SIG-M5 treated with dmso at 0.1 percent for 504 hours (cell line): ENCODE data around the gene PRKAR1B.

ENCODE experiments used
- DNase-seq: peaks from one replicate; lab custom pipeline; 2025; ENCODE audit not compliant: unreplicated experiment; lab: John Stamatoyannopoulos, UW

Gene PRKAR1B

DNA sequence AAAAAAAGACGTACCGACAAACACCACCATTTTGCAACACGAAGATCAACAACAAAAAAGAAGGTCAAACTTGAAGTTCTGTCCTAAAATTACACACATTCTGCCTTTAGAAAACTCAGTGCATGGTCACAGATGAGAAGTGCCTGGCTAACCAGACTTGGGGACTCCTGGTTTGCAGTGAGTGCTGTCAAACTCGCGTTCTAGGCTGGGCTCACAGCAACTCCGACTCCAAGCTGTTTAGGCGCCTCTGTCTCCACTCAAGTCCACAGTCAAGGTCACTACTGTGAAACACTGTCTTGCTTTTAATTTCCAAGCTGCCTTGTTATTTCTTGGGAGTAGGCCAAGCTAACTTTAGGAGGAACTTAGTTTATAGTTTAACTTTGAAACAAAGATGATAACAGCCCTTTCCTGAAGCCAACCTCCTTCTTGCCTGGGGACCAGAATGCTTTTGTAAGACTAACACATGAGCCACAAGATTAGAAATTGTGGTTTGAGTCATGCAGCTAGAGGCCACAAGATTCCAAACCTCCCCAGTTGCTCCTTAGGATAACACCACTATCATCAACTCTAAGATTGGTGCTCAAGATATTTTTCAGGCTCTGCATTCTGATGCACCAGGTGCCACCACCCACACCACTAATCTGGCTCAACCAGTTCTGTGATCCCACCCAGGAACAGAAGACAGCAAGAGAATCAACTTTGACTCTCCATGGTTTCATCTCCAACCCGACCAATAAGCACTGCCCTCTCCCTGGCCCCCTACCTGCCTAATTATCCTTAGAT is 1.7 kb downstream of the PRKAR1B start:
- peak; percentile 32 for DNase-seq

GRCh38 chr7:724298-724697 is 2.8 kb downstream of the PRKAR1B start:
- no peak for DNase-seq

DNA sequence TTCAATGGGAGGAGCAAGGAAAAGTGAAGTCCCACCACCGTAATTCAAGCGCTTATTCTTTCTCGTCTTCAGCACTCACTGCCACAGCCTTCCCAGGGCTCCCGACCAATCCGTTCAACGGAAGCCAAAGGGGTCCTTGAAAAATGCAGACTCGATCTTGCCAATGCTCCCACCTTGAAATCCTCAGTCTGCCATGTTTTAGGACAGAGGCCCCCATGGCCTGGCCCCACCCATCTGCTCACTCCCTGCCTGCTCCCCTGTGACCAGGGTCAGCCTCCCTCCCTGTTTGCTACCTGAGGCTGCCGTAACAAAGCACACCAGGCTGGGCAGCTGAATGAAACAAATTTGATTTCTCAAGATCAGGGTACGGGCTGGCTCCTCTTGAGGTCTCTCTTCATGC is 3.5 kb downstream of the PRKAR1B start:
- no peak for DNase-seq

GRCh38 chr7:721619-722248 is 5.3 kb downstream of the PRKAR1B start:
- no peak for DNase-seq

DNA sequence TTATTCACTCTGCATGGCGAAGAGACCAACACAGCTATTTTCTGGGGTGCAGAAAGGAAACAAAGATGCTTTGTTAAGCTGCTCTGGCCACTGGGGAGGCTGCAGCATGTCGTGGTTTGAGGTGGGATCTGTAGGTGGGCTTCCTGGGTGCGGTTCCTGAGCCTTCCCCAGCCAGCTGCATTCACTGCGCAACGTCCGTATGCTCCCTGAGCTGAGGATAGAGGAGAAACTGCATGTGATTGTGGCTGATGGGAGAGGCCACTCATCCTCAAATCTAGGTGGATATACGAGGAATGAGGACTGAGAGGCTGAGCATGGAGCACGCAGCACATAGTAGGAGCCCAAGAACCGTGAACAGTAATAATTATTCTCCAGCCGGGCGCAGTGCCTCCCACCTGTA is 10.4 kb downstream of the PRKAR1B start:
- DNase-seq, result no peak

DNA sequence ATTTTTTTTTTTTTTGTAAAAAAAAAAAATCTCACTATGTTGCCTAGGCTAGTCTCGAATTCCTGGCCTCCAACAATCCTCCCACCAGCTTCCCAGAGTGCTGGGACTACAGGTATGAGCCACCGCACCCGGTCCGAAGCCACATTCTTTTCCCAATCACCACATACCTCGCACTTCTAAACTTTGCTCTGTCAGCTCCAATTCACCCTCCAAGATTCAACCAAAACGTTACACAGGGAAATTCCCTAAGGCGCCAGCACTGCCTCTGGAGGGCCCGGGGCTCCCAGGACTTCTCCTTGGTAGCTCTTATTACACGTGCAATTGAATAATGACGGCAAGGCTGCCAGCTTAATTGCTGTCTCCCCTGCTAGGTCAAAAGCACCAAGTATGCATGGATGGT is 10.9 kb downstream of the PRKAR1B start:
- DNase-seq, result no peak

DNA sequence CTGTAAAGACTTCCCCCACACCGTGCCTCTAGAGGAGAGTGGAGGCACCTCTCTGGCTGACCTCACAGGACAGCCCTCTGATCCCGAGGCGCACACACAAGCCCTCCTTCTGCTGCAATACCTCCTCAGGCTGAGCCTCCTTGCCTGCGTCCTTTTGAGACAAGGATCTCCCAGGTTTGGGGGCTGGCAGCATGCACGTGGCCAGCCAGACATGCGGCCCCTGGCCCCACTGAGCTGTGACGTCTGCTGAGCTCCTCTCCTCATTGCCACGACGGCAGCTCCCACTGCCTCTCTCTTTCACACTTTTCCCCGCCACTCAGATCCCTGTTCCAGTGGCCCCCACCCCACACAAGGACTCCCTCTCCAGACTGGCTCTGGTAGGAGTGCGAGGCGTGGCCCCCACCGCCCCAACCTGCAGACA is 12.8 kb downstream of the PRKAR1B start:
- DNase-seq, result no peak

DNA sequence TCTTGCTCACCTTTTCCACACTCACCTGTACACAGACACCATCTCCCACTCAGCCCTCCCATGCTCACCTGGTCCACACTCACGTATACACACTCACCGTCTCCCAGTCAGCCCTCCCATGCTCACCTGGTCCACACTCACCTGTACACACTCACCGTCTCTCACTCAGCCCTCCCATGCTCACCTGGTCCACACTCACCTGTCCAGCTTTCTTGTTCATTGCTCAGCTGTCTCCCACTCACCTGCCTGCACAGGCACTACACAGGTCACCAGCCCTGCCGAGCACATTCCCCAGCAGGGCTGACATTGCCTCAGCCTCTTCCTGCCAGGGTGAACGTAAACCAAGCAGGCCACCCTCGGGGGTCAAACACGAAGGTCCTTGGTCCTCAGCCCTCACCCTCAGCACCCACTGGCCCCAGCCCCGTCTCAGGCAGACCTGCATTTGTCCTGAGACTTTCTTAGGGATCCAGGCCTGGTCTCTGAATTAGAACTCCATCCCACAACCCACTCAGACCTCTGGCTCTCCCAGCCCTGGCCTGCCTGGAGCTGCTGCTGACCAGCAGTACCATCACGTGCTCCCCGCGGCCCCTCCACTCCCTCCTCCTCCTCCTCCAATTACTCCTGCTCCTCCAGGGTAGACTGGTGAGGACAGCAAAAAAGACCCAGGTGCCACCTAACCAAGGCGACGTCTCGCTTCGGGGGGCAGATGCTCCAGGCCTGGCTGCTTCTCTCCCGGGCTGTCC is 13.4 kb downstream of the PRKAR1B start:
- no peak for DNase-seq

- no peak for DNase-seq
These were observed 14.0 kb downstream of the PRKAR1B start for GRCh38 chr7:713139-713457.

GRCh38 chr7:712381-713138 is 14.5 kb downstream of the PRKAR1B start:
- no peak for DNase-seq

DNA sequence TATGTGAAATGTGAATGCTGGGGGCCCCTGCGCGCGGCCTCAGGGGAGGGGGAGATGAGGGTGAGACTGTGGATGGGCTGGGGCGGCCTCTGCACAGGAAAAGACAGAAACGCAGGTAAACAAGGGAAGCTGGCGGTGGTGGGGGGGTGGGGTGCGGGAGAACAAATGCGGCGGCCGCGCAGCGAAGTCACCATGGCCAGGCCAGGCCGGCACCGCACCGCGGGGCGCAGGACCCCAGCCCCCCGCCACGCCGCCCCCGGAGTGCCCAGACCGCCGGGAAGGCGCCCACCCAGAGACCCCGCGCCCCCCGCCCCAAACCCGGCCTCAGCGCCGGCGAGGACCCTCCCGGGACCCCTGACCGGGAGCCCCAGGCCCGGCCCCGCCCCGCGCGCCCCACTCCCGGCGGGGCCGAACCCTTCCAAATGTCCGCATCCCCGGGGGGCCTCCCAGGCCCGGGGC is 15.1 kb downstream of the PRKAR1B start:
- DNase-seq, result no peak

DNA sequence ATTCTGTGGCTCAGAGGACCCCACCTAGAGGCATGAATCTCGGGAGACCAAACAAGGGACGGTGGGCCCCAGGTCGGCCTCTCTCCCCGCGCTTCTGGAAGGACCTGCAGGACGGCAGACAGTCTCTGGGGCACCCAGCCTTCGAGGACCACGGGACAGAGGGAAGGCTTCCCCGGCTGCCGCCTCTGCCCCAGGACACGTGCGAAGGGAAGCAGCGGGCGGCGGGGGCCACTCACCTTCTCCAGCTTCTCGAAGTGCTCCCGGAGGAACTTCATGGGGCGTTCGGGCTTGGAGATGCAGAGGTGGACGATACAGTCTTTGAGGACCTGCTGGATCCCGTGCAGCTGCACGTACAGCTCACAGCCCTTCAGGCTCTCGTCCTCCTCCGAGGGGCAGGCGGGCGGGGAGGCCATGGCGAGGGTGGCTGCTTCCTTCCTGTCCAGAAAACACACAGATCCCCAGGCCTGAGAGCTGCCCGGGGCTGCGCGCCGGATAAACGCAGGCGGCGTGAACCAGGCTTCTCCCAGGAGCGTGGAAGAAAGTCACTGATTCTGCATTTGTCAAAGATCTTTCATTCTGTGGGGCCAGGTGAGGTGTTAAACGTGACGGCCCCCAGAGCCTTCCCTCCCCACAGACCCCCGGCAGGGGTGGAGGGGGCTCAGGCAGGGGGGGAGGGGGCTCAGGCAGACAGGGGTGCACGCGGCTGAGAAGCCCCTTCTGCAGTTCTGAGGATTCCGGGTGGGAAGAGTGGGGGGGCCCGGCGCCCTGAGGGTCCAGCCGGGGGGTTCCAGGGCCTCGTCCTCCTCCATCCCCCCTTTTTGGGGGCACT is 15.8 kb downstream of the PRKAR1B start:
- DNase-seq, result no peak

DNA sequence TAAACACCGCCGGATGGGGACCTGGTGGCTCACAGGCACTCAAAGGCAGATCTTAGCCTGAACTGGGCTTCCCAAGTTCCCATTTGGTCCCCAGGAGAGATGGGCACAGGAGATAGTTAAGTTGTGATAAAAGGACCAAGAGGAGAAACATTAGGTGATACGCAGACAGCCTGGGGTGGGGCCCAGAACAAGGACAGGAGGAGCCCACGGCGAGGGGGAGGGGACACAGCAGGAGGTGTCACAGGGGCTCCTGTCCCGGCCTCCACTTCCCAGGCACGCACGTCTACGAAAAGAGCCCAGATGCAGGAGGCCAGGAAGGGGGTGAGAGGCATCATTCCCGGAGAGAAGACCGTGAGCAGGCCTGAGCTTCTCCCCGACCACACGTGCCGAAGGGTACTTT is 16.9 kb downstream of the PRKAR1B start:
- no peak for DNase-seq

GRCh38 chr7:707296-708000 is 19.6 kb downstream of the PRKAR1B start:
- no peak for DNase-seq

DNA sequence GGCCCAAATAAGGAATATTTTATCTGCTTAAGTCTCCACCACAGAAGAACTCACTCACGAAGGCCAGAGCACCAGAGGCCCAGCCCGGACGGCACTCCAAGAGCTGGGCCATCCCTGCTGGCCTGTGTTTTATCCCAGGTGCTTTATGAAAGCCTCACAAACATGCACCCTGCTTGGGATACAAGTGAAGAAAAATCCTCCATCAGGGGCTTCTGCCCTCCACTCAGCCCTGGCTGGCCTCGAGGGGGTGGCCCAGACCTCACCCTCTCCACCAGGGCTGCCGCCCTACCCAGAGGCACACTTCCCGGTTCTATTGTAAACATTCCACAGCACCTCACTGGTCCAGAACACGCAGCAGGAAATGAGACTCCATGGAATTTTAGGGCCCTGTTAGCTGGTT is 20.4 kb downstream of the PRKAR1B start:
- DNase-seq, result no peak

DNA sequence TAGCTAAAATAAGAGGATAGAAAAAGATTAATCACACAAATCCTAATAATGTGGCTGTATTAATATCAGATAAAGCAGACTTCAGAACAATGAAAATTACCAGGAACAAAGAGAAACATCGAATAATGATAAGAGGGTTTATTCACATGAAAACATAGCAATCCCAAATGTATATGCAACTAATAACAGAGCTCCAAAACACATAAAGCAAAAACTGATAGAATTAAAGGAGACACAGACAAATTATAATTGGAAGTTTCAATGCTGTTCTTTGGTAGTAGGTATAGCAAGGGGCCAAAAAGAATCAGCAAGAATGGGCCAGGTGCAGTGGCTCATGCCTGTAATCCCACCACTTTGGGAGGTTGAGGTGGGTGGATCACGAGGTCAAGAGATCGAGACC is 24.0 kb downstream of the PRKAR1B start:
- DNase-seq, result no peak

DNA sequence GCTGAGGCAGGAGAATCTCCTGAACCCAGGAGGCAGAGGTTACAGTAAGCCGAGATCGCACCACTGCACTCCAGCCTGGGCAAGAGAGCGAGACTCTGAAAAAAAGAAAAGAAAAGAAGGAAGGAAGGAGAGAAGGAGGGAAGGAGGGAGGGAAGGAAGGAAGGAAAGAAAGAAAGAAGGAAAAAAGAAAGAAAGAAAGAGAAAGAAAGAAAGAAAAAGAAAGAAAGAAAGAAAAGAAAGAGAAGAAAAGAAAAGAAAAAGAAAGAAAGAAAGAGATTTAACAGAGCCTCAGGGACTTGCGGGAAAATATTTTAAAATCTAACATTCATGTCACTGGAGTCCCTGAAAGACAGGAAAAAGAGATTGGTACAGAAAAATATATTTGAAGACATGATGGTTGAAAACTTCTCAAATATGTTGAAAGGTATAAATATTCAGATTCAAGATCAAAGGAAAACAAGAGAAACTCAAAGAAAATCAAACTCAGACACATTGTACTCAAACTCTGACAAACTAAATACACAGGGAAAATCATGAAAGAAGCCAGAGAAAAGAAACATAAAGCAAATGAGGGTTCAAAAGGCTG is 25.9 kb downstream of the PRKAR1B start:
- no peak for DNase-seq

DNA sequence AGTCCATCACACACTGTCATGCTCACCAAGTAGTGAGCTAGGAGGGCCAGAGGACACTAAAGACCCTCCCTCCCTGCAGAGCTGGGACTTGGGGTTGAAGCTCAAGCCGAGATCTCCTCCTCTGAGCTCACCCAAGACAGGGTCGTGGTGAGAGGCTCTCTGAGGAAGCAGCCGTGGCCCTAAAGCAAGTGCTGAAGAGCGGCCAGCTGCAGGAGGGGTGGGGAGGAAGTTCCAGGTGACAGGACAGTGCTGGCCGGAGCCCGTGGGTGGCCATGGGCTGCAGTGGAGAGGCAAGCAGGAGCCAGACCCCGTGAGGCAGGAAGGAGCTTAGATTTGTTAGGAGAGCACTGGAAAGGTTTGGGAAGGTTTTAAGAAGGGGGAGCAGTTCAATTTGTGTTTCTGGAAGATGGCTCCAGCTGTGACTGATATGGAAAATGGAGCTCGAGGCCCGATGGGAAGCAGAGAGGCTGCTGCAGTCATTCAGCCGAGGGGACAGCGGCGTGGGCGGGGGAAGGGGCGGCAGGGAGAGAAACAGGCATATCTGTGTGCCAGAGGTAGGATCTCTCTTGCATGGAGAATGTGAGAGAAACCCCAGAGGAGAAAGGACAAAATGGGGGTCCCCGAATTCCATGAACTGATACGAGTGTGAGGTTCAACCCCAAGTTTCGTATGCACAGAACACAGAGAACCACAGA is 27.5 kb downstream of the PRKAR1B start:
- DNase-seq, result no peak
